Left lung (tissue), 10 donors: ENCODE measurements around the gene OCA2. TPM values are rescaled to one million over a fixed set of nuclear protein-coding genes. Genes with fewer than 3 reads are reported as not detected.
A peak's percentile ranks its signal among the peaks of the same experiment; 100 is the strongest.

Experiments used
- ATAC-seq: fragments of 200-7000 bp; cut with Tn5 transposase; one replicate; pipeline ENCODE4 v1.9.1; 2020; ENCODE audit warnings: moderate library complexity
- DNase-seq, 4 donors: peaks; one replicate each; pipeline ENCODE4 v3.0.0-alpha.2; 2013 to 2020
- H3K27ac ChIP-seq, 2 donors: fragments of 200-600 bp; sonication (generic) in 1 of 2; one replicate each; pipeline versions ENCODE4 v1.5.0 to v1.8.0; 2020 to 2021
- H3K27me3 ChIP-seq, 2 donors: fragments of 200-600 bp; sonication (generic) in 1 of 2; one replicate each; pipeline versions ENCODE4 v1.5.0 to v1.8.0; 2020 to 2021
- H3K36me3 ChIP-seq, 2 donors: fragments of 200-600 bp; sonication (generic) in 1 of 2; one replicate each; pipeline versions ENCODE4 v1.5.0 to v1.8.0; 2020 to 2021
- H3K4me1 ChIP-seq, 2 donors: fragments of 200-600 bp; one replicate each; pipeline ENCODE4 v1.8.0; 2021
- H3K4me3 ChIP-seq, 2 donors: fragments of 200-600 bp; sonication (generic) in 1 of 2; one replicate each; pipeline versions ENCODE4 v1.5.0 to v1.8.0; 2020 to 2021; ENCODE audit warnings: mild to moderate bottlenecking in 1 of 2
- H3K9me3 ChIP-seq, 2 donors: fragments of 200-600 bp; sonication (generic) in 1 of 2; one replicate each; pipeline versions ENCODE4 v1.5.0 to v1.8.0; 2020 to 2021
- CTCF ChIP-seq, 2 donors: fragments of 200-600 bp; sonication (generic) in 1 of 2; IDR thresholded peaks; one replicate each; pipeline versions ENCODE4 v1.5.0 to v1.8.0; 2021; ENCODE audit warnings: antibody characterized with exemption in 2 of 2
- intact Hi-C, 2 donors: fragments of 100-400 bp; cut with DNase I; formaldehyde crosslinking; loops; one replicate each; pipeline versions ENCODE4 v1.11.2 to v1.14.2; 2022
- polyA plus RNA-seq, 6 donors: library from polyadenylated mRNA; unstranded; fragments of 120-200 nt; gene quantifications; one replicate each; pipeline ENCODE4 v1.2.1, GENCODE V29; 2013; ENCODE audit not compliant: insufficient read length in 6 of 6
- total RNA-seq, 2 donors: library from RNA; stranded (reverse); fragmentation: NEBNext Ultra II Directional; extraction: Animal tissue kit (Norgen Biotek cat#: 25700); gene quantifications; one replicate each; pipeline ENCODE4 v1.2.1, GENCODE V29; 2021
- donor health status: DM: no; HTN: yes; CAD: no.
- donor health status: DM: no; HTN: no; CAD: no.

The OCA2 gene
- total and polyA plus RNA-seq, 8 donors = 0.81 to 21.7 (median 13.2) TPM

GRCh38 chr15:28094732-28095521, 4.2 kb downstream of the OCA2 start:
- DNase-seq (peak in 3 of 4 donors; percentile 50 to 91 (median 77)), ATAC-seq (peak; percentile 76)
- Histone ChIP-seq H3K27ac (peak overlapping the region; percentile 70 to 74), H3K36me3 (no peaks in the 10 kb centered on the region), H3K27me3 (peaks cover 22 to 85% of the 10 kb centered on the region in 2 donors), H3K4me1 (peaks cover 23 to 46% of the 10 kb centered on the region in 2 donors), H3K9me3 (peaks cover 0 to 14% of the 10 kb centered on the region in 2 donors), H3K4me3 (peak overlapping the region; percentile 27 to 44)
- intact Hi-C loops = no loop called here
- TF ChIP-seq CTCF (IDR thresholded peaks at IDR 0.05) = no peak

- Histone ChIP-seq H3K27me3 (peaks cover 21 to 75% of the 10 kb centered on the region in 2 donors), H3K9me3 (peaks cover 0 to 14% of the 10 kb centered on the region in 2 donors), H3K27ac (no peak overlapping the region), H3K4me1 (peaks cover 21 to 40% of the 10 kb centered on the region in 2 donors), H3K36me3 (no peaks in the 10 kb centered on the region), H3K4me3 (no peak overlapping the region)
- intact Hi-C loops = no loop called here
- TF ChIP-seq CTCF (IDR thresholded peaks at IDR 0.05) = no peak
- DNase-seq (peak in 1 of 4 donors; percentile 69), ATAC-seq (no peak)
Measured at GRCh38 chr15:28093752-28094535, 5.2 kb downstream of the OCA2 start.

GRCh38 chr15:28091313-28091712, 7.8 kb downstream of the OCA2 start:
- no peak overlapping the region for H3K27ac ChIP-seq
- H3K4me3 ChIP-seq = no peak overlapping the region
- ATAC-seq (no peak), DNase-seq (no peak)
- peaks cover 14 to 49% of the 10 kb centered on the region in 2 donors for H3K27me3 ChIP-seq
- peaks cover 0 to 18% of the 10 kb centered on the region in 2 donors for H3K9me3 ChIP-seq
- intact Hi-C loops = no loop called here
- H3K36me3 ChIP-seq = no peaks in the 10 kb centered on the region
- peaks cover 16 to 22% of the 10 kb centered on the region in 2 donors for H3K4me1 ChIP-seq
- TF ChIP-seq CTCF (IDR thresholded peaks at IDR 0.05) = no peak

GRCh38 chr15:28086175-28086703, 12.9 kb downstream of the OCA2 start:
- Histone ChIP-seq H3K4me3 (no peak overlapping the region), H3K4me1 (no peaks in the 10 kb centered on the region), H3K36me3 (no peaks in the 10 kb centered on the region), H3K27me3 (peaks cover 0 to 7% of the 10 kb centered on the region in 2 donors), H3K9me3 (peaks cover 0 to 11% of the 10 kb centered on the region in 2 donors), H3K27ac (no peak overlapping the region)
- intact Hi-C loops = no loop called here
- peak; percentile 100 for ATAC-seq
- TF ChIP-seq CTCF (IDR thresholded peaks at IDR 0.05) = peak; percentile 58 to 71
- peak in 1 of 4 donors; percentile 48 for DNase-seq
